Anterior cingulate cortex (tissue), 58 donors: ENCODE measurements around the gene NUP42.

Experiments used
- DNase-seq, 58 donors: peaks; one replicate each; lab custom pipeline; 2025; lab: John Stamatoyannopoulos, UW

Gene NUP42

GRCh38 chr7:23228412-23228811, 46.6 kb downstream of the NUP42 start:
- DNase-seq, result no peak

- DNase-seq, result peak in 52 of 58 donors; percentile 8 to 83 (median 50)
Observed at GRCh38 chr7:23230641-23231101, 48.8 kb downstream of the NUP42 start.

GRCh38 chr7:23232966-23233365, 51.1 kb downstream of the NUP42 start:
- no peak for DNase-seq

GRCh38 chr7:23234569-23235296, 52.9 kb downstream of the NUP42 start:
- no peak for DNase-seq

GRCh38 chr7:23235813-23236221, 54.0 kb downstream of the NUP42 start:
- DNase-seq, result no peak

GRCh38 chr7:23237000-23237399, 55.2 kb downstream of the NUP42 start:
- DNase-seq, result no peak

- DNase-seq, result no peak
Observed at GRCh38 chr7:23238983-23239652, 57.3 kb downstream of the NUP42 start.

GRCh38 chr7:23239698-23240097, 57.9 kb downstream of the NUP42 start:
- no peak for DNase-seq

GRCh38 chr7:23242321-23242720, 60.5 kb downstream of the NUP42 start:
- no peak for DNase-seq

GRCh38 chr7:23242935-23243334, 61.1 kb downstream of the NUP42 start:
- DNase-seq, result no peak

- DNase-seq, result no peak
Observed at GRCh38 chr7:23246555-23246954, 64.7 kb downstream of the NUP42 start, which contains the start of gene GPNMB. GPNMB (plus strand) TSS chr7:23246775; CDS start chr7:23246858, 83 bp downstream.

- no peak for DNase-seq
Observed at GRCh38 chr7:23247046-23247602, 65.3 kb downstream of the NUP42 start.

- DNase-seq, result peak in 17 of 58 donors; percentile 7 to 38 (median 23)
Observed at GRCh38 chr7:23247603-23248335, 65.9 kb downstream of the NUP42 start.

GRCh38 chr7:23249486-23249885, 67.6 kb downstream of the NUP42 start:
- no peak for DNase-seq
